Measurements from ENCODE around the gene SEZ6.

Gene SEZ6

GRCh38 chr17:28951991-28952975, 53.5 kb downstream of the SEZ6 start:
- H3K36me3 ChIP-seq (ENCODE audit: insufficient read depth, low read length): peaks cover 8% of the 10 kb centered on the region; the same call in 1 of the 2 replicates
- H3K9ac ChIP-seq (ENCODE audit: low read depth, low read length): peak overlapping the region; percentile 69
- peak overlapping the region; percentile 88 for H3K27ac ChIP-seq (ENCODE audit: low read depth, low read length)
- 10% methylated on average over 36 of the region's 36 CpGs for WGBS
- H3K27me3 ChIP-seq (ENCODE audit: insufficient read depth, low read length): no peaks in the 10 kb centered on the region
- H3K9me3 ChIP-seq (ENCODE audit: insufficient read depth, low read depth, low read length): no peaks in the 10 kb centered on the region
- peak overlapping the region; percentile 63 for H3K4me3 ChIP-seq (ENCODE audit: low read length)
- H3K4me1 ChIP-seq (ENCODE audit: insufficient read depth, low read length): peaks cover 23% of the 10 kb centered on the region

- Histone ChIP-seq H3K36me3 (ENCODE audit: insufficient read depth, low read length) (peaks cover 11% of the 10 kb centered on the region; the same call in 1 of the 2 replicates), H3K4me1 (ENCODE audit: insufficient read depth, low read length) (peaks cover 23% of the 10 kb centered on the region), H3K9ac (ENCODE audit: low read depth, low read length) (peak within 1 kb of the TSS; percentile 86), H3K27me3 (ENCODE audit: insufficient read depth, low read length) (no peaks in the 10 kb centered on the region), H3K9me3 (ENCODE audit: insufficient read depth, low read depth, low read length) (no peaks in the 10 kb centered on the region), H3K27ac (ENCODE audit: low read depth, low read length) (peak within 1 kb of the TSS; percentile 96), H3K4me3 (ENCODE audit: low read length) (peak within 1 kb of the TSS; percentile 63)
- under 1% methylated on average over 51 of the region's 51 CpGs for WGBS
These were observed 54.3 kb downstream of the SEZ6 start, which contains the start of gene PHF12 for GRCh38 chr17:28951428-28951990. Gene PHF12, minus strand, starts transcription at chr17:28951518. Its CDS starts 558 bp downstream, at chr17:28950960.

- Histone ChIP-seq H3K9me3 (ENCODE audit: insufficient read depth, low read depth, low read length) (no peaks in the 10 kb centered on the region), H3K36me3 (ENCODE audit: insufficient read depth, low read length) (peaks cover 18% of the 10 kb centered on the region; the same call in 1 of the 2 replicates), H3K27ac (ENCODE audit: low read depth, low read length) (peak overlapping the region; percentile 96), H3K4me3 (ENCODE audit: low read length) (peak overlapping the region; percentile 63), H3K27me3 (ENCODE audit: insufficient read depth, low read length) (no peaks in the 10 kb centered on the region), H3K4me1 (ENCODE audit: insufficient read depth, low read length) (peaks cover 23% of the 10 kb centered on the region), H3K9ac (ENCODE audit: low read depth, low read length) (peak overlapping the region; percentile 86)
- WGBS: under 1% methylated on average over 35 of the region's 51 CpGs
These were observed 54.9 kb downstream of the SEZ6 start for GRCh38 chr17:28950752-28951427.

GRCh38 chr17:28950017-28950751, 55.6 kb downstream of the SEZ6 start:
- Histone ChIP-seq H3K9me3 (ENCODE audit: insufficient read depth, low read depth, low read length) (no peaks in the 10 kb centered on the region), H3K27ac (ENCODE audit: low read depth, low read length) (peak overlapping the region; percentile 96), H3K36me3 (ENCODE audit: insufficient read depth, low read length) (peaks cover 21% of the 10 kb centered on the region), H3K27me3 (ENCODE audit: insufficient read depth, low read length) (no peaks in the 10 kb centered on the region), H3K4me1 (ENCODE audit: insufficient read depth, low read length) (peaks cover 20% of the 10 kb centered on the region), H3K4me3 (ENCODE audit: low read length) (peak overlapping the region; percentile 63), H3K9ac (ENCODE audit: low read depth, low read length) (peak overlapping the region; percentile 86)
- under 1% methylated on average over 43 of the region's 43 CpGs for WGBS

GRCh38 chr17:28949185-28950016, 56.4 kb downstream of the SEZ6 start:
- H3K9ac ChIP-seq (ENCODE audit: low read depth, low read length): peak overlapping the region; percentile 86
- peak overlapping the region; percentile 96 for H3K27ac ChIP-seq (ENCODE audit: low read depth, low read length)
- peaks cover 20% of the 10 kb centered on the region for H3K4me1 ChIP-seq (ENCODE audit: insufficient read depth, low read length)
- under 1% methylated on average over 61 of the region's 61 CpGs for whole genome bisulfite sequencing
- H3K4me3 ChIP-seq (ENCODE audit: low read length): peak overlapping the region; percentile 63
- no peaks in the 10 kb centered on the region for H3K27me3 ChIP-seq (ENCODE audit: insufficient read depth, low read length)
- no peaks in the 10 kb centered on the region for H3K9me3 ChIP-seq (ENCODE audit: insufficient read depth, low read depth, low read length)
- peaks cover 28% of the 10 kb centered on the region for H3K36me3 ChIP-seq (ENCODE audit: insufficient read depth, low read length)

GRCh38 chr17:28948873-28949184, 57.0 kb downstream of the SEZ6 start:
- H3K9me3 ChIP-seq (ENCODE audit: insufficient read depth, low read depth, low read length): no peaks in the 10 kb centered on the region
- peak overlapping the region; percentile 96 for H3K27ac ChIP-seq (ENCODE audit: low read depth, low read length)
- WGBS: 1% methylated on average over 15 of the region's 15 CpGs
- peak overlapping the region; percentile 86 for H3K9ac ChIP-seq (ENCODE audit: low read depth, low read length)
- H3K4me3 ChIP-seq (ENCODE audit: low read length): peak overlapping the region; percentile 63
- peaks cover 34% of the 10 kb centered on the region for H3K36me3 ChIP-seq (ENCODE audit: insufficient read depth, low read length)
- H3K4me1 ChIP-seq (ENCODE audit: insufficient read depth, low read length): peaks cover 20% of the 10 kb centered on the region
- no peaks in the 10 kb centered on the region for H3K27me3 ChIP-seq (ENCODE audit: insufficient read depth, low read length)

DNA sequence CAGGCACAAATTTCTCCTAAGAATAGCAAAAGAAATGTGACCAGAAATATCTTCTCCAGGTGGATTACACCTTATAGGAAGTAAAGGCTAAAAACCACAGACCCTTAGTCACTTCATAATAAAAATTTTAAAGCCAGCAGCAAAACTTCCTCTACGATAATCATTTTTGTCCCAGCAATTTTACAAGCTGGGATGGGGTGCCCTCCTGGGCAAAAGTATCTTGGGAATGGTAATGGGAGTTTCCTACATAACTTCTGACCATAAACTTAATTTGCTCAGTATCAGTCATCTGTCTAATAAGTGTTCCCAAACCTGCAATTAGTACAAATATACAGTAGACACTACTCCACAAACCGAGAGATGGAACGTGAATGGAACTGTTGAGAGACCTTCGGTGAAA, 57.5 kb downstream of the SEZ6 start:
- Histone ChIP-seq H3K9ac (ENCODE audit: low read depth, low read length) (peak overlapping the region; percentile 86; the same call in 1 of the 2 replicates), H3K4me1 (ENCODE audit: insufficient read depth, low read length) (peaks cover 20% of the 10 kb centered on the region), H3K36me3 (ENCODE audit: insufficient read depth, low read length) (peaks cover 39% of the 10 kb centered on the region), H3K27ac (ENCODE audit: low read depth, low read length) (peak overlapping the region; percentile 96), H3K4me3 (ENCODE audit: low read length) (peak overlapping the region; percentile 63), H3K27me3 (ENCODE audit: insufficient read depth, low read length) (no peaks in the 10 kb centered on the region), H3K9me3 (ENCODE audit: insufficient read depth, low read depth, low read length) (no peaks in the 10 kb centered on the region)
- WGBS: 28% methylated on average over 4 of the region's 4 CpGs

- H3K4me3 ChIP-seq (ENCODE audit: low read length): peak overlapping the region; percentile 63
- 74% methylated on average over 2 of the region's 3 CpGs for WGBS
- H3K4me1 ChIP-seq (ENCODE audit: insufficient read depth, low read length): peaks cover 13% of the 10 kb centered on the region
- no peaks in the 10 kb centered on the region for H3K27me3 ChIP-seq (ENCODE audit: insufficient read depth, low read length)
- no peak overlapping the region; the same call in 1 of the 2 replicates for H3K9ac ChIP-seq (ENCODE audit: low read depth, low read length)
- no peaks in the 10 kb centered on the region for H3K9me3 ChIP-seq (ENCODE audit: insufficient read depth, low read depth, low read length)
- H3K36me3 ChIP-seq (ENCODE audit: insufficient read depth, low read length): peaks cover 45% of the 10 kb centered on the region
- H3K27ac ChIP-seq (ENCODE audit: low read depth, low read length): no peak overlapping the region
These were observed 58.2 kb downstream of the SEZ6 start for GRCh38 chr17:28947639-28948038.

DNA sequence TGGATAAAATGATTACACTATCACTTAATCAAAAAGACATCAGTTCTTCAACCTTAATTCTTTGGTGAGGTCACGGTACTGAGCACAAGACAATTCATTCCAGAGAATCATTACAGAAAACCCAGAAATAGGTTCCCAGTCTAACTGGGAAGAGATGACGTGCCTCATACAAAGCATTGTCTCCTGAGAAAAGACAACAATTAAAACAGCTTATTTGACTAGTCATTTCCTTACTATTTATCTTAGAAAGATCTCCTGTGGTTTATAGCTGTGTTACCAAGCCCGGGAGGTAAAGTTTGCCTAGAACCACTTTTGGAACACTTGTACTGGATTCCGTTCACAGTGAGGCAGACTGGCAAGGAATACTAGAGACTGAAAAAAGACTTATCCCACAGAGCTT, 59.6 kb downstream of the SEZ6 start:
- 97% methylated on average over 4 of the region's 4 CpGs for WGBS
- no peak overlapping the region for H3K9ac ChIP-seq (ENCODE audit: low read depth, low read length)
- no peaks in the 10 kb centered on the region for H3K27me3 ChIP-seq (ENCODE audit: insufficient read depth, low read length)
- peaks cover 51% of the 10 kb centered on the region for H3K36me3 ChIP-seq (ENCODE audit: insufficient read depth, low read length)
- H3K27ac ChIP-seq (ENCODE audit: low read depth, low read length): no peak overlapping the region
- H3K9me3 ChIP-seq (ENCODE audit: insufficient read depth, low read depth, low read length): no peaks in the 10 kb centered on the region
- H3K4me1 ChIP-seq (ENCODE audit: insufficient read depth, low read length): peaks cover 14% of the 10 kb centered on the region
- H3K4me3 ChIP-seq (ENCODE audit: low read length): no peak overlapping the region
